NCI-H524 treated with DMSO at 0.1 percent for 48 hours (cell line): ENCODE data around the gene CPNE4.

Experiments
- DNase-seq: peaks from one replicate; lab custom pipeline; 2025; lab: John Stamatoyannopoulos, UW

Gene CPNE4

GRCh38 chr3:131699001-131699400 lies 335.8 kb downstream of the CPNE4 start:
- no peak for DNase-seq

DNA sequence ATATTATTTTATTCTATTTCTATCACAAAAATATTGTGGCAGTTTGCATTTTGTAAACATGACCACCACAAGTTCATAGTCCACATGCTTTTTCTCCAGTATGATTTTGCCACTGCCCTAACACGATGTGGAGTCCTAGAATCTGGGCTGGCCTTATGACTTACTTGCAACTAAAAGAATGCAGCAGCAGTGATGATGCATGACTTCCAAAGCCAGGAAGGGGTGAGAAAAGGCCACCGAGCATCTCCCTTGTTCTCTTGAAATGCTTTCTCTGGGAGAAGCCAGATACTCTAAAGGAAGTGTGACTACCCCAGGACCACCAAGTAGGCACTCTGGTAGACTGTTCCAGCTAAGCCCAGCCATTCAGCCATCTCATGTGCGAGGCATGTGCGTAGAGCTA lies 340.4 kb downstream of the CPNE4 start:
- DNase-seq, result no peak

- no peak for DNase-seq
Observed at GRCh38 chr3:131692356-131692755, 342.5 kb downstream of the CPNE4 start.

DNA sequence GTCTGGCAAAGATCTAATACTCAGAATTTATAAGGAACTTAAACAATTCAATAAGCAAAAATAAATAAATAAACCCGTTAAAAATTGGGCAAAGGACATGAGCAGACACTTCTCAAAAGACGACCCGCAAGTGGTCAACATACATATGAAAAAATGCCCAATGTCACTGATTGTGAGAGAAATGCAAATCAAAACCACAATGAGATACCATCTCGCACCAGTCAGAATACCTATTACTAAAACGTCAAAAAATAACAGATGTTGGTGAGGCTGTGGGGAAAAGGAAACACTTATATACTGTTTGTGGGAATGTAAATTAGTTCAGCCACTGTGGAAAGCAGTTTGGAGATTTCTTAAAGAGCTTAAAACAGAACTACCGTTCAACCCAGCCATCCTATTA lies 344.0 kb downstream of the CPNE4 start:
- no peak for DNase-seq

GRCh38 chr3:131688370-131688769 lies 346.4 kb downstream of the CPNE4 start:
- DNase-seq, result no peak

- DNase-seq, result no peak
Observed at GRCh38 chr3:131669600-131669999, 365.2 kb downstream of the CPNE4 start.

DNA sequence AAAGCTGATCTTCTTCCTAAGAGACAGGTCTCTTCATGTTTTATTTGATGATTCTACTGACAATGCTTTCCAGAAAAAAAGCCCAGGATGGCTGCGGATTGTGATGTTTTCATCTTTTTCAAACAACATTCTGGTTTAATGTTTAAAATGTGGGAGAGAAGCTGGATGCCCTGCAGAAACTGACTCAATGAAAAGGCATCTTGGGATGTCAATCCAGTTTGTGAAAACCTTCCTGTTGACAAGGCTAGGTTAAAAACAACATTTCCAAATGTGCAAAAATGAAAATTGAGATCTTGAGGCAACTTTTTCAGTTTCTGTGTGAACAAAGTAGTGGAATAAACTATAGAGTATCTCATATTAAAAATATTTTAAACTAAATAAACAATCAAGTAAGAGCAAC lies 376.0 kb downstream of the CPNE4 start:
- DNase-seq, result no peak

DNA sequence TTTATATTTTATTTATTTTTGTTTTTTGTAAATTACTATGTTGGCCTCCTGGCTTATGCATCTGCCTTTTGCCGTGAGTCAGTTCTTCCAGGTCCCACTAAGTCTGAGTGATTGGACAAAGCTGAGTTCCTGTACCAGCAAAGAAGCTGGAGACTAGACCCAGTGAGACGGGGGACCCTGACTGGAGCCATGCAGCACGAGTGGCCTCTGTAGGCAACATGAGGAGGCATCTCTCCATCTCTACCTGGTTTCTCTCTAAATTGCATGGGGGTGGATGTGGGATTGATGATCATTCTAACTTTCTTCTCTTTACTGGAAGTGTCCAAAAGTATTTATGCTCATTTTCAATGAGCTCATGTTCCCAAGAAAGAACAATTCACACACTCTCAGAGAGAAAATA lies 376.7 kb downstream of the CPNE4 start:
- DNase-seq, result no peak

DNA sequence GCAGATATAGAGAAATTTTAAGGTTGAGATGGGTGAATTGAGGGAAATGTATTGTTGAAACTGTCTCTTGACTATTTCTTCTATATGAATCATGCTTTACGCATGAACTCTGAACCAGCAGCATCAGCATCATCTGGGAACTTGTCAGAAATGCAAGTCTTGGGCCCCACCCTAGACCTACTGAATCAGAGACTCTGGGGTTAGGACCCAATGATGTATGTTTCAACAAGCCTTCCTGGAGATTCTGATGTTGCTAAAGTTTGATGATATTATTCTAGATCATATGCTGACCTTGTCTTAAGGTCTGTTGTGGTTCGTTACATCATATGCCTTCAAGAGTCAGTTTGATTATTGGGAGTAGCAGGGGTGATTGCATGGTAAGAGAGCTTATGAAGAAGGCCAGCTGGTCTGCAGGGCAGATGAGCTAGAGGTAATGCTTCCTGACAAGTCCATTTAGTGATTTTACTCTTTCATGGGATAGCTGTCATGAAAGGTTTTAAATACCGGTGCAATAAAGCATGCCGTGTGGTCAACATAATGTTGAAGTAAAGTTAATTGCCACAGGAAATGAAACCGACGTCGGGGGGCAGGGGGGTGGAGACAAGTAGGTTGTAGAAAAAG lies 379.6 kb downstream of the CPNE4 start:
- DNase-seq, result no peak

GRCh38 chr3:131645638-131646037 lies 389.2 kb downstream of the CPNE4 start:
- no peak for DNase-seq

- DNase-seq, result no peak
Observed at GRCh38 chr3:131636266-131636775, 398.5 kb downstream of the CPNE4 start.

- DNase-seq, result no peak
Observed at GRCh38 chr3:131630807-131631206, 404.0 kb downstream of the CPNE4 start.

DNA sequence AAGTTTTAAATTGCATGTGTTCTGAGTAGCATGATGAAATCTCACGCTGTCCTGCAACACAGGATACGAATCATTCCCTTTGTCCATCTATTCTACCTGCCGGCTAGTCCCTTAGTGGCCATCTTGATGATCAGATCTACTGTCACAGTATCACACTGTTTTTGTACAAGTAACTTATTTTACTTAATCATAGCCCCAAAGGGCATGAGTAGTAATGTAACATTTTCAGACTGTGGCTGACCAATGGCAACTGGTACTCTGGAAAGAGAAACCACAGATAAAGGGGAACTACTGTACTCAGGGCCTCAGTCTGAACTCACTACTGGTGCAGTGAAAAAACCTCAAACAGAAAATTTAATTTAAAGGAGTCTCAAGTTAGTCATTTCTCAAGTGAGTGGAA lies 404.7 kb downstream of the CPNE4 start:
- no peak for DNase-seq

DNA sequence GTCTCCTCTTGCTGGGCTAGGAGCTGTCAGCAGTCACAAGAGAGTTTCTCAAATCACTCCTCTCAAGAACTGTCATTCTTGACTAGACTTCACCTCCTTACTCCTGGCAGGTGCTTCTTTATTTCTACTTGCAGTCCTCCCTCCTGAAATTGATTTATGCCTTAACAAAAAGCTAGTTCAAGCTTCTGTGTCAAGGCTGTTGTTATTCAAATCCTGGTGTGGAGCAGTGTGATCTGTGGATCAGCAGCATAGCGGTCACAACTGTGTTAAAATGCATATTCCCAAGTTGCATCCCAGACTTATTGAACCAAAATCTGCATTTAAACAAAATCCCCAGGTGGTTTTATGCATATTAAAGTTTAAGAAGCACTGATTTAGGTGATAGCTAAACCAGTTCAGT lies 411.4 kb downstream of the CPNE4 start:
- no peak for DNase-seq

GRCh38 chr3:131622726-131623125 lies 412.1 kb downstream of the CPNE4 start:
- no peak for DNase-seq

DNA sequence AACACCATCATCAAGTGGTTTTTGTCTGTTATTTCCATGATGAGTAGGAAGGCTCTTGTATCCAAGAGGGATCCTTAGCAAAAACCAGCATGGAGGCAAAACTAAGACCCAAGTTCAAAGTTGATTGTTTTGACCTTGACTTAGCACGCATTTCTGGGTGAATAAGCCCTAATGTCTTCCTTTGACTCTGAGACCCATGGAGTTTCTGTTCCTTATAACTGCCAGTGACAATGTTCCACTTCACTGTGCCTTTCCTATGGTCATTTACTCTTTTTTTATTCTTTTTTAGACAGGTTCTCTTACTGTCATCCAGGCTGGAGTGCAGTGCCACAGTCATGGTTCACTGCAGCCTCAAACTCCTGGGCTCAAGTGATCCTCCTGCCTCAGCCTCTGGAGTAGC lies 413.8 kb downstream of the CPNE4 start:
- no peak for DNase-seq

- DNase-seq, result no peak
Observed at GRCh38 chr3:131619821-131620220, 415.0 kb downstream of the CPNE4 start.

DNA sequence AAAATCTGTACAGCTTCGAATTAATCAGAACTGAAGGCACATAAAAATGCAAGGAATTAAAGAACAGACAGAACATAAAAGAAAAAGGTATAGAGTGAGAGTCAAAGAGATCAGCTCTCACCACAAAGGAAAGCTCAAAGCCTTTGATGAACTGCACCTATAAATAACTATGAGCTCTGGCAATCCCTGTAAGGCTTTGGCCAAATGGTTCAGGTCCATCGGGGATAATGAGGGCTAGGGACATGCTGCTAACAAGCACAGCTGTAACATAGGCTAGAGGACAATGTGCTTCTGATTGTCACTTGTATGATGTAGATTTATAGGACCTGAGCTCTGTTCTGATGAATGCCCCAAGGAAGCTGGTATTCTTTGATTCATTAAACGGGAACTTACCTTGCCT lies 418.1 kb downstream of the CPNE4 start:
- DNase-seq, result no peak

DNA sequence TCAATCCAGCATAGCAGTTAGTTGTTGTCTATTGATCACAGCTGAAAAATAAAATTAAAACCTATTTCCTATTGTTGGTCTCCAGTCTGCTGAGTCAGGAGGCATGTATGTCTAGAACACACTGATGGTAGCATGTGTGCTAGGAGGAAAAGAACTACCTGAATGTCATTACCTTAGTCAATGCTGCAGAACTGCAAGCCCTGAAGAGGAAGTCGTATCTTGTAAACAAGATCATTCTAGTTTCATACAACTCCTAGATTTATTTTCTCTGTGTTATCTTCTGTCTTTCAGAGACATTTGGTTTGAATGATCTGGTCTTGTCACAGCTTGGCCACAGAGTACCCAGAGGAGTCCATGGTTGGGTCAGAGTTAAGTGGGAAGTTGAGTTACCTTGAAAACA lies 422.1 kb downstream of the CPNE4 start:
- DNase-seq, result no peak

DNA sequence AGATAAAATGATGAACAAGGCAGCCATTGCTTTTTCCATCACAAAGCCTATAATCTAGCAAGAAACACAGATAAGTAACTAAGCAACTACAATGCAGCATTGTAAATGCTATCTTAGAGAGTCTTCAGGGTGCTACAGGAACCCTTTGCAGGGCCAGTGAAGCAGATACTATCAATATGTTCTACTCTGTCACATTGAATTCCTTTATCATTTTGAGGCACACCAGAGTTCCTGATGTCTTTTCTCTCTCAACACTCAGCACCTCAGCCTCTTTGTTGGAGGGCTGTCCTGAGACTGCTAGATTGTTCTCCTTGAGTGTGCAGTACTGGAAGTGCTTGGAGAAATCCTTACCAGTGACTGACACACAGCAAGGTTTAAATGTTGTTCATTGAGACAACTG lies 424.6 kb downstream of the CPNE4 start:
- no peak for DNase-seq

GRCh38 chr3:131608741-131609140 lies 426.1 kb downstream of the CPNE4 start:
- no peak for DNase-seq

GRCh38 chr3:131608296-131608695 lies 426.5 kb downstream of the CPNE4 start:
- no peak for DNase-seq

DNA sequence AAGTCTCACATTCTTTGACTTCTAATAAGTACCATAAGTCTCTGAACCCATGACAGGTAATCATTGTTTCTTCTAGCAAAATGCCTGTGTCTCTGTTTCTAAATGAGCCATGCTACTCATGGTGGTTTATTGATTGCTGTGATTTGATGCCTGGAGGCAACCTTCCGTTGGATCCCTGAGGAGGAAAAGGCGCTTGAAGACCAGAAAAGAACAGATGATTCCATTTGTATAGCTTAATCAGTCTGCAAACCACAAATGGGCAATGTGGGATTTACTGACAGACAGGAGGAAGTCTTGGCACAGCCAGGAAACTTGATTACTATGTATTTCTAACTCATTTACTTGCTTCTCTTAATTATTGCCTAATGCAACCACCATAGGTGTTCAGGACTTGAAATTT lies 428.9 kb downstream of the CPNE4 start:
- DNase-seq, result no peak

GRCh38 chr3:131602011-131602779 lies 432.6 kb downstream of the CPNE4 start:
- no peak for DNase-seq
